Measurements from ENCODE around the gene TYW3. TPM values are rescaled to one million over a fixed set of nuclear protein-coding genes. Genes with fewer than 3 reads are reported as not detected.

TYW3 gene
- total and polyA plus RNA-seq, 12 donors, result 9.7 to 50.2 (median 22.4) TPM

GRCh38 chr1:74713849-74714248 is 19.1 kb upstream of the TYW3 start:
- no peak overlapping the region for H3K27ac ChIP-seq
- WGBS, 4 donors, result 87 to 93% (median 91%) methylated on average over 3 of the region's 3 CpGs
- no peak for DNase-seq
- TF ChIP-seq POLR2A (IDR thresholded peaks at IDR 0.05) (no peak), CTCF (IDR thresholded peaks at IDR 0.05) (no peak)
- H3K4me1 ChIP-seq (replicated peaks in 1 of 2), result no peaks in the 10 kb centered on the region
- no peaks in the 10 kb centered on the region for H3K36me3 ChIP-seq (replicated peaks in 1 of 2)
- no peak overlapping the region for H3K4me3 ChIP-seq
- H3K27me3 ChIP-seq, result no peaks in the 10 kb centered on the region
- no peaks in the 10 kb centered on the region for H3K9me3 ChIP-seq (replicated peaks in 1 of 3)
- intact Hi-C loops (cut with DNase I), result no loop called here

- H3K4me3 ChIP-seq, result no peak overlapping the region
- no peaks in the 10 kb centered on the region for H3K27me3 ChIP-seq
- DNase-seq, result no peak
- H3K9me3 ChIP-seq (replicated peaks in 1 of 3), result no peaks in the 10 kb centered on the region
- TF ChIP-seq POLR2A (IDR thresholded peaks at IDR 0.05), result no peak
- TF ChIP-seq CTCF (IDR thresholded peaks at IDR 0.05), result no peak
- no peak overlapping the region for H3K27ac ChIP-seq
- 74 to 88% (median 84%) methylated on average over 1 of the region's 1 CpG for WGBS, 4 donors
- H3K36me3 ChIP-seq (replicated peaks in 1 of 2), result peaks cover 0 to 8% of the 10 kb centered on the region in 2 donors
- H3K4me1 ChIP-seq (replicated peaks in 1 of 2), result no peaks in the 10 kb centered on the region
- intact Hi-C loops (cut with DNase I), result no loop called here
These were observed 18.3 kb upstream of the TYW3 start for GRCh38 chr1:74714429-74715235.

GRCh38 chr1:74715236-74715502 is 17.8 kb upstream of the TYW3 start:
- TF ChIP-seq POLR2A (IDR thresholded peaks at IDR 0.05) (no peak), CTCF (IDR thresholded peaks at IDR 0.05) (no peak)
- Histone ChIP-seq H3K36me3 (replicated peaks in 1 of 2) (peaks cover 0 to 11% of the 10 kb centered on the region in 2 donors), H3K4me1 (replicated peaks in 1 of 2) (no peaks in the 10 kb centered on the region), H3K9me3 (replicated peaks in 1 of 3) (no peaks in the 10 kb centered on the region), H3K4me3 (no peak overlapping the region), H3K27ac (no peak overlapping the region), H3K27me3 (no peaks in the 10 kb centered on the region)
- no peak for DNase-seq
- WGBS, 4 donors, result 58 to 96% (median 80%) methylated on average over 1 of the region's 1 CpG
- intact Hi-C loops (cut with DNase I), result no loop called here

GRCh38 chr1:74715806-74716205 is 17.1 kb upstream of the TYW3 start:
- no peak for DNase-seq
- Histone ChIP-seq H3K36me3 (replicated peaks in 1 of 2) (peaks cover 0 to 16% of the 10 kb centered on the region in 2 donors), H3K27ac (no peak overlapping the region), H3K27me3 (no peaks in the 10 kb centered on the region), H3K9me3 (replicated peaks in 1 of 3) (no peaks in the 10 kb centered on the region), H3K4me3 (no peak overlapping the region), H3K4me1 (replicated peaks in 1 of 2) (no peaks in the 10 kb centered on the region)
- TF ChIP-seq CTCF (IDR thresholded peaks at IDR 0.05) (no peak), POLR2A (IDR thresholded peaks at IDR 0.05) (no peak)
- 92 to 97% (median 94%) methylated on average over 6 of the region's 6 CpGs for WGBS, 4 donors
- intact Hi-C loops (cut with DNase I), result no loop called here
